H1 (cell line): ENCODE data around the gene SSH2. TPM values are rescaled to one million over a fixed set of nuclear protein-coding genes. Genes with fewer than 3 reads are reported as not detected.

Experiments
- CTCF ChIA-PET: fragments of 300-600 bp; sonication (Branson Sonifier 250); formaldehyde crosslinking; loops from one replicate; lab custom pipeline; 2021; ENCODE audit not compliant: partially characterized antibody; lab: Charles Lee
- POLR2A ChIA-PET: fragments of 300-600 bp; sonication (Branson Sonifier 250); formaldehyde crosslinking; loops from one replicate; lab custom pipeline; 2021; ENCODE audit warnings: inconsistent platforms; ENCODE audit not compliant: partially characterized antibody; lab: Charles Lee
- DNase-seq, 2 experiments: peaks; one replicate each; pipeline versions ENCODE4 v3.0.0 to v3.0.0-alpha.2; 2010 to 2022; ENCODE audit warnings: low spot score in 2 of 2, low read depth in 1 of 2, mixed read lengths in 1 of 2
- FAIRE-seq: peaks from 2 replicates; lab custom pipeline; 2011; peaks lifted over from hg19 to GRCh38; lab: Jason Lieb, UNC
- H2AFZ ChIP-seq: 2 replicates; pipeline ENCODE4 v1.8.1; 2012; ENCODE audit warnings: low read length, inconsistent platforms
- H2AK5ac ChIP-seq: 2 replicates; pipeline ENCODE4 v1.6.1; 2013; ENCODE audit warnings: low read depth, low read length
- H2BK120ac ChIP-seq: replicated peaks from 2 replicates; pipeline ENCODE3; 2013; ENCODE audit warnings: low read depth, low read length, inconsistent platforms
- H2BK12ac ChIP-seq: 2 replicates; pipeline ENCODE4 v1.6.1; 2013; ENCODE audit warnings: low read depth, low read length
- H2BK15ac ChIP-seq: 2 replicates; pipeline ENCODE4 v1.6.1; 2013; ENCODE audit warnings: low read length
- H2BK20ac ChIP-seq: 2 replicates; pipeline ENCODE4 v1.6.1; 2013; ENCODE audit warnings: low read length
- H2BK5ac ChIP-seq: 2 replicates; pipeline ENCODE4 v1.6.1; 2013; ENCODE audit warnings: low read depth, low read length
- H3K14ac ChIP-seq: 2 replicates; pipeline ENCODE4 v1.6.1; 2013; ENCODE audit warnings: inconsistent platforms; ENCODE audit not compliant: insufficient read length
- H3K18ac ChIP-seq: 2 replicates; pipeline ENCODE4 v1.6.1; 2013; ENCODE audit warnings: low read length; ENCODE audit errors: extremely low read depth
- H3K23ac ChIP-seq: 2 replicates; pipeline ENCODE4 v1.6.1; 2013; ENCODE audit warnings: inconsistent platforms; ENCODE audit not compliant: insufficient read length
- H3K23me2 ChIP-seq: 2 replicates; pipeline ENCODE4 v1.6.1; 2013; ENCODE audit warnings: low read depth, low read length
- H3K27ac ChIP-seq: 2 replicates; pipeline ENCODE4 v1.6.1; 2011; ENCODE audit warnings: low read depth, low read length, inconsistent platforms
- H3K27me3 ChIP-seq, 4 experiments: replicated peaks in 1 of 4; 1 replicate in 1 of 4; 2 replicates in 3 of 4; pipeline versions ENCODE4 v1.6.1 to v1.8.1; 2011 to 2013; ENCODE audit warnings: low read length in 3 of 4, mild to moderate bottlenecking in 3 of 4, inconsistent platforms in 2 of 4, mixed read lengths in 2 of 4, moderate library complexity in 1 of 4; ENCODE audit not compliant: control insufficient read depth in 3 of 4, insufficient read depth in 3 of 4; ENCODE audit errors: extremely low read depth in 1 of 4
- H3K36me3 ChIP-seq, 4 experiments: 2 replicates each; pipeline versions ENCODE4 v1.6.1 to v1.8.1; 2011 to 2013; ENCODE audit warnings: mild to moderate bottlenecking in 4 of 4, low read length in 3 of 4, moderate library complexity in 2 of 4, control low read depth in 1 of 4, inconsistent platforms in 1 of 4; ENCODE audit not compliant: insufficient read depth in 4 of 4, control insufficient read depth in 2 of 4
- H3K4ac ChIP-seq: replicated peaks from 2 replicates; pipeline ENCODE3; 2013; ENCODE audit warnings: low read length, low read depth, mixed read lengths, inconsistent platforms; ENCODE audit not compliant: insufficient read length
- H3K4me1 ChIP-seq, 4 experiments: replicated peaks in 1 of 4; 1 replicate in 1 of 4; 2 replicates in 3 of 4; pipeline versions ENCODE4 v1.6.1 to v1.8.1; 2011 to 2013; ENCODE audit warnings: low read length in 3 of 4, inconsistent platforms in 2 of 4, mixed read lengths in 1 of 4; ENCODE audit not compliant: insufficient read depth in 4 of 4, control insufficient read depth in 3 of 4
- H3K4me2 ChIP-seq, 2 experiments: 2 replicates each; pipeline versions ENCODE4 v1.6.1 to v1.8.1; 2011 to 2013; ENCODE audit warnings: low read depth in 2 of 2, low read length in 2 of 2, control low read depth in 1 of 2, inconsistent platforms in 1 of 2, mild to moderate bottlenecking in 1 of 2; ENCODE audit not compliant: insufficient read depth in 1 of 2
- H3K4me3 ChIP-seq, 4 experiments: fragments of 200-600, 300-600 bp in 1 of 4; sonication (generic), shearing (Covaris generic), sonication (Bioruptor Twin) in 1 of 4; 2 replicates each; pipeline versions ENCODE4 v1.5.1 to v1.8.1; 2011 to 2016; ENCODE audit warnings: low read length in 4 of 4, low read depth in 3 of 4, control low read depth in 2 of 4, inconsistent platforms in 2 of 4, mild to moderate bottlenecking in 2 of 4, mixed read lengths in 1 of 4, moderate library complexity in 1 of 4; ENCODE audit not compliant: insufficient read depth in 2 of 4; ENCODE audit errors: extremely low read depth in 1 of 4
- H3K56ac ChIP-seq: replicated peaks from 2 replicates; pipeline ENCODE3; 2013; ENCODE audit warnings: low read depth, mild to moderate bottlenecking, mixed read lengths, low read length, inconsistent platforms; ENCODE audit not compliant: insufficient read length
- H3K79me1 ChIP-seq: 2 replicates; pipeline ENCODE4 v1.6.1; 2013; ENCODE audit warnings: low read depth, low read length, control low read depth
- H3K79me2 ChIP-seq, 2 experiments: 2 replicates each; pipeline versions ENCODE4 v1.6.1 to v1.8.1; 2012 to 2013; ENCODE audit warnings: low read length in 2 of 2, mild to moderate bottlenecking in 2 of 2, inconsistent platforms in 1 of 2; ENCODE audit not compliant: insufficient read depth in 2 of 2, control insufficient read depth in 1 of 2
- H3K9ac ChIP-seq, 4 experiments: replicated peaks in 1 of 4; 1 replicate in 1 of 4; 2 replicates in 3 of 4; pipeline versions ENCODE4 v1.6.1 to v1.8.1; 2011 to 2013; ENCODE audit warnings: low read depth in 3 of 4, low read length in 3 of 4, control low read depth in 2 of 4, mild to moderate bottlenecking in 2 of 4, moderate library complexity in 2 of 4, inconsistent platforms in 1 of 4; ENCODE audit errors: extremely low read depth in 1 of 4
- H3K9me3 ChIP-seq, 2 experiments: 2 replicates each; pipeline versions ENCODE4 v1.6.1 to v1.8.1; 2012 to 2013; ENCODE audit warnings: mild to moderate bottlenecking in 2 of 2, moderate library complexity in 2 of 2, control low read depth in 1 of 2, inconsistent platforms in 1 of 2, low read depth in 1 of 2, low read length in 1 of 2, mixed read lengths in 1 of 2; ENCODE audit not compliant: insufficient read depth in 2 of 2
- H4K20me1 ChIP-seq, 2 experiments: replicated peaks in 1 of 2; 2 replicates each; pipeline versions ENCODE3 to v1.8.1; 2011 to 2013; ENCODE audit warnings: inconsistent platforms in 2 of 2, low read length in 2 of 2, mild to moderate bottlenecking in 1 of 2; ENCODE audit not compliant: insufficient read depth in 2 of 2, control insufficient read depth in 1 of 2
- H4K5ac ChIP-seq: 2 replicates; pipeline ENCODE4 v1.6.1; 2013; ENCODE audit warnings: low read length, low read depth, mixed read lengths, inconsistent platforms; ENCODE audit not compliant: insufficient read length
- H4K8ac ChIP-seq: 2 replicates; pipeline ENCODE4 v1.8.0; 2013; ENCODE audit warnings: mild to moderate bottlenecking, moderate library complexity, low read length, inconsistent platforms; ENCODE audit not compliant: insufficient read depth; ENCODE audit errors: extremely low read depth
- H4K91ac ChIP-seq: replicated peaks from 2 replicates; pipeline ENCODE3; 2013; ENCODE audit warnings: low read length, mixed read lengths, inconsistent platforms; ENCODE audit not compliant: insufficient read length
- JUND ChIP-seq: IDR thresholded peaks from 2 replicates; pipeline ENCODE4 v1.6.1; 2011; ENCODE audit warnings: mild to moderate bottlenecking, improper control_type of control experiment, low read length
- KDM1A ChIP-seq: fragments of 200-600, 300-600 bp; sonication (generic); IDR thresholded peaks from 2 replicates; pipeline ENCODE4 v1.7.1; 2016; ENCODE audit warnings: mild to moderate bottlenecking, low read length, borderline replicate concordance
- POLR2A ChIP-seq, 2 experiments: IDR thresholded peaks; 1 replicate in 1 of 2; 2 replicates in 1 of 2; pipeline ENCODE4 v1.6.1; 2011; ENCODE audit warnings: low read depth in 2 of 2, low read length in 2 of 2, mild to moderate bottlenecking in 2 of 2; ENCODE audit errors: control extremely low read depth in 1 of 2
- RBBP5 ChIP-seq: IDR thresholded peaks from 2 replicates; pipeline ENCODE4 v1.7.1; 2012; ENCODE audit warnings: low read depth, mild to moderate bottlenecking, inconsistent platforms, low read length, moderate library complexity, borderline replicate concordance
- SIX5 ChIP-seq: IDR thresholded peaks from 2 replicates; pipeline ENCODE4 v1.6.1; 2011; ENCODE audit warnings: mild to moderate bottlenecking, low read depth, low read length
- SP2 ChIP-seq: IDR thresholded peaks from 2 replicates; pipeline ENCODE4 v1.6.1; 2012; ENCODE audit warnings: mild to moderate bottlenecking, low read length, inconsistent platforms
- SRF ChIP-seq: IDR thresholded peaks from 2 replicates; pipeline ENCODE4 v1.6.1; 2011; ENCODE audit warnings: mild to moderate bottlenecking, low read depth, low read length, moderate library complexity
- TCF12 ChIP-seq: IDR thresholded peaks from 2 replicates; pipeline ENCODE4 v1.6.1; 2011; ENCODE audit warnings: low read depth, mild to moderate bottlenecking, low read length
- WGBS, 2 experiments: shearing (Covaris generic) in 1 of 2; methylation state at CpG; one replicate each; pipeline versions ENCODE4 v1.1.6 to v1.1.7; 2013 to 2015; ENCODE audit warnings: low lambda C conversion rate in 2 of 2, mixed read lengths in 2 of 2, inconsistent platforms in 1 of 2, low coverage in 1 of 2, missing lambda C conversion rate in 1 of 2; ENCODE audit not compliant: insufficient replicate concordance in 2 of 2, insufficient coverage in 1 of 2, insufficient read length in 1 of 2; ENCODE audit errors: extremely low coverage in 1 of 2, missing lambda C conversion rate in 1 of 2; 5-methylcytosine and 5-hydroxymethylcytosine counted together
- polyA plus RNA-seq, 7 experiments: library from polyadenylated mRNA; depleted of rRNA in 3 of 7; stranded (reverse) in 5 of 7; unstranded in 2 of 7; fragments of >200 nt in 5 of 7; fragments of 200-250 nt in 2 of 7; gene quantifications; 1 replicate in 5 of 7; 2 replicates in 1 of 7; 4 replicates in 1 of 7; pipeline versions ENCODE4 v1.2.1 to v1.2.3, GENCODE V29; 2011 to 2013; ENCODE audit warnings: missing spikeins in 2 of 7, mixed read lengths in 2 of 7
- total RNA-seq: library from RNA; stranded (reverse); fragmentation: NEBNext Ultra II Directional; extraction: Animal tissue kit (Norgen Biotek cat#: 25700); gene quantifications from 2 replicates; pipeline ENCODE4 v1.2.1, GENCODE V29; 2021
- TF ChIP-seq, protein P1 (sequence below): IDR thresholded peaks from 2 replicates; pipeline ENCODE4 v1.6.1; 2012; ENCODE audit warnings: inconsistent platforms

SSH2 gene
- total and polyA plus RNA-seq, 2 of the 8 experiments (the other 6 are each of a cell fraction or from before 2014, with no cell fraction given): 5.2 to 15.9 TPM

- Histone ChIP-seq H3K27me3 (no peaks in the 10 kb centered on the region), H2AFZ (no peak overlapping the region), H3K79me2 (no peaks in the 10 kb centered on the region), H3K27ac (no peak overlapping the region), H4K5ac (no peak overlapping the region), H4K20me1 (no peaks in the 10 kb centered on the region), H3K4me3 (no peak overlapping the region), H3K9me3 (no peaks in the 10 kb centered on the region), H3K23me2 (no peaks in the 10 kb centered on the region; the same call in 1 of the 2 replicates), H3K4me1 (peaks cover 0 to 10% (median 3%) of the 10 kb centered on the region in 4 experiments; a peak in 3 of 7 replicates), H3K36me3 (no peaks in the 10 kb centered on the region), H2BK15ac (no peak overlapping the region), H3K9ac (no peak overlapping the region), H3K79me1 (no peaks in the 10 kb centered on the region), H3K18ac (no peak overlapping the region), H2BK20ac (no peak overlapping the region), H3K4me2 (no peak overlapping the region), H3K4ac (no peak overlapping the region), H4K91ac (no peak overlapping the region), H2BK120ac (no peak overlapping the region), H2AK5ac (no peak overlapping the region), H2BK12ac (no peak overlapping the region), H3K23ac (no peak overlapping the region), H4K8ac (no peak overlapping the region), H3K56ac (no peak overlapping the region), H2BK5ac (no peak overlapping the region), H3K14ac (no peak overlapping the region)
- FAIRE-seq (no peak), DNase-seq (no peak)
- ChIA-PET POLR2A (no interaction called here), CTCF (interaction anchor here (0.6 to 7.9 kb wide), 11 partner anchors 9 to 363 kb away, joined by 3 to 97 read pairs (median 4); partner anchors contain the start of gene SSH2)
- TF ChIP-seq KDM1A (no peak), SRF (no peak), RBBP5 (no peak), JUND (no peak), SP2 (no peak), TCF12 (no peak), POLR2A (IDR thresholded peaks at IDR 0.05; ENCODE audit: control extremely low read depth in 1 of 2, low read depth in 2 of 2, low read length in 2 of 2) (no peak), SIX5 (no peak)
- TF ChIP-seq, protein P1, sequence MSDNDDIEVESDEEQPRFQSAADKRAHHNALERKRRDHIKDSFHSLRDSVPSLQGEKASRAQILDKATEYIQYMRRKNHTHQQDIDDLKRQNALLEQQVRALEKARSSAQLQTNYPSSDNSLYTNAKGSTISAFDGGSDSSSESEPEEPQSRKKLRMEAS: no peak
- 82% methylated on average over 2 of the region's 2 CpGs; no CpG with 5 or more reads in 1 of the 2 experiments for WGBS, 2 experiments
Measured at GRCh38 chr17:29642171-29642611, 287.8 kb downstream of the SSH2 start.
